ENCODE measurements around the gene COMMD4.
"Not testable (repeated sequence)": the region's sequence is repeated elsewhere in the genome, so short reads cannot be mapped to it uniquely, and the experiment has no call there.

Gene COMMD4

GRCh38 chr15:75306188-75306587, 29.7 kb upstream of the COMMD4 start:
- H3K4me1 ChIP-seq (ENCODE audit: control insufficient read depth in 1 of 2, insufficient read depth in 1 of 2, low read depth in 1 of 2, low read length in 1 of 2) = no peaks in the 10 kb centered on the region
- peaks cover 44% of the 10 kb centered on the region for H3K27me3 ChIP-seq
- no peaks in the 10 kb centered on the region for H3K9me3 ChIP-seq
- H3K27ac ChIP-seq = no peak overlapping the region
- no peak for TF ChIP-seq CTCF (IDR thresholded peaks at IDR 0.05)
- no peak overlapping the region for H3K4me3 ChIP-seq (ENCODE audit: low read depth in 1 of 2, low read length in 1 of 2)
- H3K36me3 ChIP-seq = no peaks in the 10 kb centered on the region

DNA sequence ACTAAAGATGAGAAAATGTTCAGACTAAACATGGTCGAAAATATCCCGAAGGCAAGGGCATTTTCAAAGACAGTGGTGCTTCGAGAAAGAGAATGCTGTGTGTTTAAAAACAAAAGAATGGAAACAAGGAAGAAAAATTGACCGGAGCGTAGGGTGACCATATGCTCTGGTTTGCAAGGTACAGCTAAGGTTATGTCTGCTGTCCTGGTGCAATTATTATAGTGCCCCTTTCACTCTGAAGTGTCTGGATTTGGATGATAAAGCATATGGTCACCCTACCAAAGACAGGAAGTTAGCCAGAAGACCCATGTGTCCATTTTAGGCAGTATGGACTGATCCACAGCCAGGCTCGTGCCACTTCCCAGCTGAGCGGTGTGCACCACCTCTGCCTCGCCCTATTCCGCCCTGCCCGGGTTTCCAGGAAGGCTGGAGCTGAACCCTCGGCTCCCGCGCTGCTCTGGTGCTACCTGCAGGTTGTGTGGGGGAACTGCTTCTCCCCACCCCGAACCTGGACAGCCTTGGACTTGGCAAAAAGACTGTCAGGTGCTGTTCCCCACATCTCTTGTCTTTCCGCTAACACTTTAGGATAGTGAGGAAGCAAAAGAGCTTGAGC, 28.0 kb upstream of the COMMD4 start:
- Histone ChIP-seq H3K4me3 (ENCODE audit: low read depth in 1 of 2, low read length in 1 of 2) (no peak overlapping the region), H3K9me3 (no peaks in the 10 kb centered on the region), H3K36me3 (no peaks in the 10 kb centered on the region), H3K27ac (no peak overlapping the region), H3K4me1 (ENCODE audit: control insufficient read depth in 1 of 2, insufficient read depth in 1 of 2, low read depth in 1 of 2, low read length in 1 of 2) (no peaks in the 10 kb centered on the region), H3K27me3 (peaks cover 46% of the 10 kb centered on the region)
- TF ChIP-seq CTCF (IDR thresholded peaks at IDR 0.05) = no peak

DNA sequence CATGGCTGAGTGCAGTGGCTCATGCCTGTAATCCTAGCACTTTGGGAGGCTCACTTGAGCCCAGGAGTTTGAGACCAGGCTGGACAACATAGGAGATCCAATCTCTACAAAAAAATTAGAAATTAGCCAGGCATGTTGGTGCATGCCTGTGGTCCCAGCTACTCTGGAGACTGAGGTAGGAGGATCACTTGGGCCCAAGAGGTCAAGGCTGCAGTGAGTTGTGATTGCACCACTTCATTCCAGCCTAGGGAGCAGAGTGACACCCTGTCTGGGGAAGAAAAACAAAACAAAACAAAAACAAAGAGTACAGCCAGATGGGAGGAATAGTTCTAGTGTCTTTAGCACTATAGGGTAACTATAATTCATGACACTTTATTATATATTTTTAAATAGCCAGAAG, 26.2 kb upstream of the COMMD4 start:
- TF ChIP-seq CTCF (IDR thresholded peaks at IDR 0.05) = no peak

DNA sequence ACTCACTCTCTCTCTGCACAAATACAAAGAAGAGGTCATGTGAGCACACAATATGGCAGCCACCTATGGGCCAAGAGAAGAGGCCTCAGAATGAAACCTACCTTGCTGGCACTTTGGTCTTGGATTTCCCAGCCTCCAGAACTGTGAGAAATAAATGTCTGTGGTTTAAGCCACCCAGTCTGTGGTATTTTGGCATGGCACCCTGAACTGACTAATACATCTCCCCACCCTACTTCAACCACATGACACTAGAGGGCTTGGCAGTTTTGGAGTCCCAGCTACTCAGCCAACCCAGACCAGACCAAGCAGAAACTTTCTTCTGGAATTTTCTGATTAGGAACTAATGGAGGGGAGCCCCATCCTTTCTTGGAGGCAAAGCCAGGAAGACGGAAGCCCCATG, 23.3 kb upstream of the COMMD4 start:
- H3K27ac ChIP-seq = not testable (repeated sequence)

More for the DNA sequence above, 26.2 kb upstream of the COMMD4 start:
- H3K4me1 ChIP-seq (ENCODE audit: control insufficient read depth in 1 of 2, insufficient read depth in 1 of 2, low read depth in 1 of 2, low read length in 1 of 2) = no peaks in the 10 kb centered on the region
- H3K27ac ChIP-seq = no peak overlapping the region
- no peaks in the 10 kb centered on the region for H3K36me3 ChIP-seq
- no peak overlapping the region for H3K4me3 ChIP-seq (ENCODE audit: low read depth in 1 of 2, low read length in 1 of 2)
- H3K9me3 ChIP-seq = no peaks in the 10 kb centered on the region
- H3K27me3 ChIP-seq = peaks cover 37% of the 10 kb centered on the region

GRCh38 chr15:75313116-75313845, 22.6 kb upstream of the COMMD4 start:
- no peak for TF ChIP-seq CTCF (IDR thresholded peaks at IDR 0.05)
- Histone ChIP-seq H3K4me3 (ENCODE audit: low read depth in 1 of 2, low read length in 1 of 2) (no peak overlapping the region), H3K4me1 (ENCODE audit: control insufficient read depth in 1 of 2, insufficient read depth in 1 of 2, low read depth in 1 of 2, low read length in 1 of 2) (no peaks in the 10 kb centered on the region), H3K36me3 (no peaks in the 10 kb centered on the region), H3K27me3 (peaks cover 15% of the 10 kb centered on the region), H3K9me3 (no peaks in the 10 kb centered on the region), H3K27ac (no peak overlapping the region)

More for the DNA sequence above, 23.3 kb upstream of the COMMD4 start:
- H3K27me3 ChIP-seq = peaks cover 23% of the 10 kb centered on the region
- not testable (repeated sequence) for H3K4me3 ChIP-seq (ENCODE audit: low read depth in 1 of 2, low read length in 1 of 2); H3K36me3 ChIP-seq; H3K9me3 ChIP-seq; H3K4me1 ChIP-seq (ENCODE audit: control insufficient read depth in 1 of 2, insufficient read depth in 1 of 2, low read depth in 1 of 2, low read length in 1 of 2)

DNA sequence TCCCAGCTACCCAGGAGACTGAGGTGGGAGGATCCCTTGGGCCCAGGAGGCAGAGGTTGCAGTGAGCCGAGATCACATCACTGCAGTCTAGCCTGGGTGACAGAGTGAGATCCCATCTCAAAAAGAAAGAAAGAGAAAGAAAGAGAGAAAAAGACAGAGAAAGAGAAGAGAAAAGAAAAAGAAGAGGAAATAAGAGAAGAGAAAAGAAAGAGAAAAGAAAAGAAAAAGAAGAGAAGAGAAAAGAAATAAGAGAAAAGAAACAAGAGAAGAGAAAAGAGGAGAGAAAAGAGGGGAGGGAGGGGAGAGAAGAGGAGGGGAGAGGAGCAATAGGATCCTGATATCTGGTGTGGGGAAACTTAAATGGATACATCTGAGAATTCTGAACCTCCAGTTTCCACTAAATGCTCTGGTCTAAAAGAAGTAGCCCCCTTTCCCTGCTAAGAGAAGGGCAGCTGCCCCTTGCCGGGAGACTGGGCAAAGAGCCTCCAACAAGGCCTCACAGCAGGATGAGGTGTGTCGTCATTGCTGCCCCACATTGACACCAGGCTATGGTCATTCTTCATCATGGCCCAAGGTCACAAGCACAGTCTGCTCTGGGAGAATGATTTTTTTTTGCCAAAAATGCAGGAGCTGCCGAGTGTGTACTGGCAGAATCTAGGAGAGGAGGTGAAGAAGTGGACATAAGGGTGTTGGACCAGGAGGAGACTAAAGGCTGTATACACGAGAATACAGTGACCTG, 21.1 kb upstream of the COMMD4 start:
- no peak overlapping the region for H3K27ac ChIP-seq
- no peak overlapping the region for H3K4me3 ChIP-seq (ENCODE audit: low read depth in 1 of 2, low read length in 1 of 2)
- no peaks in the 10 kb centered on the region for H3K9me3 ChIP-seq
- TF ChIP-seq CTCF (IDR thresholded peaks at IDR 0.05) = no peak
- no peaks in the 10 kb centered on the region for H3K36me3 ChIP-seq
- H3K4me1 ChIP-seq (ENCODE audit: control insufficient read depth in 1 of 2, insufficient read depth in 1 of 2, low read depth in 1 of 2, low read length in 1 of 2) = no peaks in the 10 kb centered on the region
- H3K27me3 ChIP-seq = peaks cover 5% of the 10 kb centered on the region

GRCh38 chr15:75319231-75319897, 16.5 kb upstream of the COMMD4 start:
- H3K9me3 ChIP-seq; H3K36me3 ChIP-seq; H3K27me3 ChIP-seq; H3K4me1 ChIP-seq (ENCODE audit: control insufficient read depth in 1 of 2, insufficient read depth in 1 of 2, low read depth in 1 of 2, low read length in 1 of 2); H3K27ac ChIP-seq; H3K4me3 ChIP-seq (ENCODE audit: low read depth in 1 of 2, low read length in 1 of 2): not testable (repeated sequence)
